ENCODE results near the gene SETBP1.

The SETBP1 gene

GRCh38 chr18:44870631-44871502, 190.2 kb downstream of the SETBP1 start:
- no peak for DNase-seq (ENCODE audit: low read depth, low spot score)

GRCh38 chr18:44871771-44872170, 191.1 kb downstream of the SETBP1 start:
- no peak for DNase-seq (ENCODE audit: low read depth, low spot score)

DNA sequence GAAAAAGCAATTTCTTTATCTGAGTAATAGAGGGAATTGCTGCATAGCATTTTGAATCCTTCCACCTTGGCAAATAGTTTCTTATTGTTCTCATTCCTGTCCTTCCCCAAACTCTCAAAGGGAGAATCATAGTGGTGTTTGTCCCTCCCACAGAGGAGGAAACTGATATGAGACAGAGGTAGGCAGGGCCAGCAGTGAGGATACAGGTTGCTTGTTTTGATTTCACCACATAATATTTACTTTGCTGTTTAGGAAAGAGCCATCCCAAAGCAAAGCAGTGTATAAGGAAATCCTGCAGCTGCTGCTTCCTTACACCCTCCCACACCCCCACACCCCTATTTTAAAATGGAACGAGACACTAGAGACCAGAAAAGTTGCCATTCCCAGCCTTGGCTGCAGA, 195.3 kb downstream of the SETBP1 start:
- no peak for DNase-seq (ENCODE audit: low read depth, low spot score)

- no peak for DNase-seq (ENCODE audit: low read depth, low spot score)
These were observed 196.1 kb downstream of the SETBP1 start for GRCh38 chr18:44876755-44877154.

DNA sequence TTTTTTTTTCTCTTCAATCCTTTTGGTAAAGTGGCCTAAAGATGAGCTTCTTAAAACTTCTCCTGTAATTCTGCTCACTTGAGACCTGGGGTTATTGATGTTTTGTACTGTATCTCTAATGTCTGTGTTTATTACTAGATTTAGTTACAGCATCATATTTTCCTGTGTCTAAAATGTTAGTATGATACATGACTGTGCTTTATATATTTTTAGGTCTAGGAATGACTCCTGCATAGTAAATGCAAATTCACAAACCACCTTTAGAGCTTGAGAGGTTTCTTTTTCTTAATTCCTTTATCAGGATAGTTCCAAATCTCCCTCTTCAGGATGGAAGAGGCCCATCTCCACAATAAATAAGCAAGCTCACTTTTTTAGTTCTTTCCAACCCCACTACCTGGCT, 197.6 kb downstream of the SETBP1 start:
- no peak for DNase-seq (ENCODE audit: low read depth, low spot score)

GRCh38 chr18:44880170-44880569, 199.5 kb downstream of the SETBP1 start:
- DNase-seq (ENCODE audit: low read depth, low spot score): no peak

DNA sequence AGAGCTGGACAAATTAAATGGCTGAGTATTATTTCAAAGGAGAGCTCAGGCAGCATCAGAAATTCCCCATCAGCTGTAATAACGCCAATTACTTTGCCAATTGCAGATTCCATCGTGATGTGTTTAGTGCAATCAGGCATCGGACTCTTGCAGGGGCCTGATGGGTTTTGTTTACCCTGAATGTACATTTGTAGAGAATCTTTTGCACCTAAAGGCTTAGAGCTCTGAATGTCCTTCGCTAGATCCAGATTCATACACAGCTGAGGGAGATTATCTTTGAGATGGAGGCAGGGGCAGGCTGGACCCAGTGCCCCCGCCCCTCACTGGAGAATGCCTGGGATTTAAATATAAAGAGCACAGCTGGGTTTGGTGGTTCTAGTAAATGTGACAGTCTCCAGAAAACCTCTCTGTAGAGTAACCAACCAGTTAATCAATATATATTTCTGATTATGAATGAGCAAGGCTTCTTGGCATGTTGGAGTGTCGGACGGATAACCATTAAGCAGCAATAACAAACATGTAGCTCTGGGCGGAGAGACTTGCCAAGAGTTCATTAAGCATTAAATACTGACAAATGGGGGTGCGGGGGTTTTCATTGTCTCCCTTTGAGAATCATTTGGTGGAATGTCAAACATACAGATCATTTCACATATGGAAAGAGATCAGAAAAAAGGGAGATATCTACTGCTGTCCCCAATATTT, 200.9 kb downstream of the SETBP1 start:
- DNase-seq (ENCODE audit: low read depth, low spot score): no peak

- no peak for DNase-seq (ENCODE audit: low read depth, low spot score)
These were observed 201.6 kb downstream of the SETBP1 start for GRCh38 chr18:44882163-44882868.

- no peak for DNase-seq (ENCODE audit: low read depth, low spot score)
These were observed 203.0 kb downstream of the SETBP1 start for GRCh38 chr18:44883671-44884070.

- no peak for DNase-seq (ENCODE audit: low read depth, low spot score)
These were observed 203.7 kb downstream of the SETBP1 start for GRCh38 chr18:44884431-44884830.

GRCh38 chr18:44885507-44885906, 204.8 kb downstream of the SETBP1 start:
- no peak for DNase-seq (ENCODE audit: low read depth, low spot score)

DNA sequence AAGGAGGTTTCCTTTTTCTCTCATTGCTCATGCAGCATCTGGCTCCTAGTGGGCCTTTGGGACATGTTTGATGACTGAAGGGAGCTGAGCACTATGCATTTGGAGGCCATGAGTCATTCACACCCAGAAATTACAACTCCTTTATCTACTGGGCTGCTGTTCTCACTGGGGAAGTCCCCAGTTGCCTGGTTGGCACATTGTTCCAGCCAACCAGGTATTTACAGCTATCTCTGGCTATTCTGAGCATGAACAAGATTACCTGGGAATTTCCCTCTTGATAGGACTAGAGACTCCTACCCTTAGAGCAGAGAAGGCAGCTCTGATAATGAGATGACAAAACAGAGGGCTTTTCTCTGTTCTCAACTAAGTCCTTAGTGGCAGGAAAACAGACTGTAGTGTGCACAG, 206.5 kb downstream of the SETBP1 start:
- no peak for DNase-seq (ENCODE audit: low read depth, low spot score)

DNA sequence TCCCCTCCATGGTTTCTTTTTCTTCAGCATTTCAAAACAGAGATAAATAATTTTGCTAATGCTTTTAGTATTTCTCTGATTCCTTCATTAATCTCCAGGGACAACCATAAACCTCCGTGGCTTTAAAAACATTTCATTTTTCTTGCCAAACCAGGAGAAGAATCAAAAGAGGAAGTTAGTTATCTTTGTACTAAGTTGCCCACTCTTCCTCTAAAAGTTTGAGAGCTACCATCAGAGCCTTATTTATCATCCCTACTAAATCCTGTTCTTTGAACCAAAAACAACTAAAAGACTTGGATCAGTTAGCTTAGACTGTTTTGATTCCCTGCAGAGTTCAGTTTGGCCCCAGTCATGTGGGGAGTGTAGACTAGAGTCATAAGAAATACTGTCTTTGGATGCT, 208.4 kb downstream of the SETBP1 start:
- DNase-seq (ENCODE audit: low read depth, low spot score): no peak

GRCh38 chr18:44893045-44893706, 212.5 kb downstream of the SETBP1 start:
- DNase-seq (ENCODE audit: low read depth, low spot score): no peak

- no peak for DNase-seq (ENCODE audit: low read depth, low spot score)
These were observed 213.3 kb downstream of the SETBP1 start for GRCh38 chr18:44893966-44894365.

- no peak for DNase-seq (ENCODE audit: low read depth, low spot score)
These were observed 214.6 kb downstream of the SETBP1 start for GRCh38 chr18:44895176-44895798.

GRCh38 chr18:44896846-44897245, 216.2 kb downstream of the SETBP1 start:
- peak; percentile 26 for DNase-seq (ENCODE audit: low read depth, low spot score)

DNA sequence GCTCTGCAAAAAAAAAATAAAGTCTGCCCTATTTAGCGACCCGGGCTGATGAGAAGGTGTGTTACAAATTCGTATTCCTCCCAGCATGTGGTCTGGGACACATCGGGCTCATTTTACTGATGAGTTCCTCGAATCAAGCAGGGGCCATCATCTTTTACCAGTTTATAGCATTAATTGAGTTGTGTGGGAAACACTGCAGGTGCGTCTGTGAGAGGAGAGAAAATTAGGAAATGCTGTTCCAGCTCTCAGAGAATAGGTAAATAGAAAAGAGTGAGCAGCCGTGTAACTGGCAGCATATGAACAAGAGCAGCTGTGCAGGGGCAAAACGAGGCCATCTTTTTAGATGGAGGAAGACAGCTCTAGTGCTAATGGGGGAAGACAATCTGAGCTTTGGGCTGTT, 216.7 kb downstream of the SETBP1 start:
- no peak for DNase-seq (ENCODE audit: low read depth, low spot score)

GRCh38 chr18:44897816-44898215, 217.1 kb downstream of the SETBP1 start:
- no peak for DNase-seq (ENCODE audit: low read depth, low spot score)

DNA sequence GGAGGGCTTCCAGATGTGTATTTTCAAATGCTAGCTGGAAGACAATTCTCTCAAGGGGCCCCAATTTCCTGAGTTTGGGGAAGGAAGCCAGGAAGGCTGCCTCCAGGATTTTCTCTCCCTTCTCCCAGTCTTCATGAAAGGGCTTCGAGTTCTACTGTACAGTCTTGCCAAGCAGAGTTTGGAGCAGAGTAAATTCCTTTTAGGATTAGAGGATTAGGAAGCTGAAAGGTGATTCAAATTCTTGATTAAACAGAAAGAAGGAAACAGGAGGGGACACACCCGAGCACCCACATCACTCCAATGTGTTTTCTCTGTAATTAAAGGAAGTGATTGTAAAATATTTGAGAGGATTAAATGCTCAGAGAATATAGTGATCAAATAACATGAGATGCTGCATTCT, 217.8 kb downstream of the SETBP1 start:
- DNase-seq (ENCODE audit: low read depth, low spot score): no peak

DNA sequence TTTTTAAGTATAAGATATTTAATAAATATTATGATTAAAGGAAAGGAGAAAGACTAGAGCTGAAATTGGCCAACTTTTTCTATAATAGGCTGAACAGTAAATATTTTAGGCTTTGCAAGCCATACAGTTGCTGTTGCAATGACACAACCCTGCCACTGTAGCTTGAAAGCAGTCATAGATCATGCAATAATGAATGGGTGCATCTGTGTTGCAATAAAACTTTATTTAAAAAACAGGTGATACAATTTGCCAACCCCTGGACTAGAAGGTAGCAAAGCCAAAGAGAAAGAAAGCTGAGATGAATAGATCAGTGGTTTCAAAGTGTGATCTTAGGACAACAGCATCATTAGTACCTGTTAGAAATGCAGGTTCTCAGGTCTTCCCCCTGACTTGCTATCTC, 219.1 kb downstream of the SETBP1 start:
- DNase-seq (ENCODE audit: low read depth, low spot score): no peak
